GM23338 (cell line): Measurements from ENCODE around the gene UTS2R. TPM values are rescaled to one million over a fixed set of nuclear protein-coding genes. Genes with fewer than 3 reads are reported as not detected.

Source experiments
- ATAC-seq: fragments of 200-7000 bp; cut with Tn5 transposase; 3 replicates; pipeline ENCODE4 v1.9.1; 2020
- DNase-seq: peaks from one replicate; pipeline ENCODE4 v3.0.0-alpha.2; 2015; ENCODE audit warnings: low spot score
- H2AFZ ChIP-seq: fragments of 200-600 bp; sonication (generic); 2 replicates; pipeline ENCODE4 v1.8.0; 2016; ENCODE audit warnings: antibody characterized with exemption, mild to moderate bottlenecking, moderate library complexity
- H3F3A ChIP-seq: fragments of 200-600 bp; sonication (generic); replicated peaks from 2 replicates; pipeline ENCODE4 v1.8.0; 2017; ENCODE audit warnings: antibody characterized with exemption, mixed run types, low read depth
- H3K27ac ChIP-seq: fragments of 200-600 bp; sonication (generic); 2 replicates; pipeline ENCODE4 v1.6.1; 2016; ENCODE audit warnings: low read depth
- H3K27me3 ChIP-seq: fragments of 200-600 bp; sonication (generic); 2 replicates; pipeline ENCODE4 v1.8.0; 2016; ENCODE audit warnings: mild to moderate bottlenecking, mixed run types, moderate library complexity; ENCODE audit not compliant: insufficient read depth
- H3K36me3 ChIP-seq: fragments of 200-600 bp; sonication (generic); 2 replicates; pipeline ENCODE4 v1.8.0; 2016; ENCODE audit warnings: mild to moderate bottlenecking; ENCODE audit not compliant: insufficient read depth
- H3K4me1 ChIP-seq: fragments of 200-600 bp; sonication (generic); 2 replicates; pipeline ENCODE4 v1.8.0; 2016; ENCODE audit warnings: mild to moderate bottlenecking, moderate library complexity; ENCODE audit not compliant: insufficient read depth
- H3K4me2 ChIP-seq: fragments of 200-600 bp; sonication (generic); 2 replicates; pipeline ENCODE4 v1.7.1; 2017; ENCODE audit warnings: mixed run types
- H3K4me3 ChIP-seq: fragments of 200-600 bp; sonication (generic); 2 replicates; pipeline ENCODE4 v1.6.1; 2016; ENCODE audit warnings: mixed run types
- H3K79me2 ChIP-seq: fragments of 200-600 bp; sonication (generic); replicated peaks from 2 replicates; pipeline ENCODE4 v1.8.0; 2017; ENCODE audit warnings: mild to moderate bottlenecking; ENCODE audit not compliant: insufficient read depth
- H3K9me2 ChIP-seq: fragments of 200-600 bp; sonication (generic); 2 replicates; pipeline ENCODE4 v1.8.0; 2017; ENCODE audit not compliant: insufficient read depth
- H4K20me1 ChIP-seq: fragments of 200-600 bp; sonication (generic); replicated peaks from 2 replicates; pipeline ENCODE4 v1.8.0; 2017; ENCODE audit warnings: mild to moderate bottlenecking; ENCODE audit not compliant: insufficient read depth
- H3K27ac Mint-ChIP-seq: 2 replicates; pipeline ENCODE4 v1.8.0; 2020; ENCODE audit warnings: inconsistent platforms, mild to moderate bottlenecking, moderate library complexity, mixed read lengths
- H3K27me3 Mint-ChIP-seq: 3 replicates; pipeline ENCODE4 v1.8.0; 2022; ENCODE audit warnings: low read depth, mild to moderate bottlenecking, moderate library complexity, mixed read lengths, inconsistent platforms; ENCODE audit not compliant: insufficient read depth, poor library complexity
- H3K36me3 Mint-ChIP-seq: 3 replicates; pipeline ENCODE4 v1.8.0; 2021; ENCODE audit warnings: low read depth, mild to moderate bottlenecking, inconsistent platforms, moderate library complexity, mixed read lengths
- H3K4me1 Mint-ChIP-seq: 3 replicates; pipeline ENCODE4 v1.8.0; 2020; ENCODE audit warnings: mild to moderate bottlenecking, inconsistent platforms, mixed read lengths
- H3K4me3 Mint-ChIP-seq: 3 replicates; pipeline ENCODE4 v1.8.0; 2021; ENCODE audit warnings: moderate library complexity, mild to moderate bottlenecking, inconsistent platforms, mixed read lengths
- H3K9me3 Mint-ChIP-seq: 3 replicates; pipeline ENCODE4 v1.8.0; 2020; ENCODE audit warnings: moderate library complexity, mild to moderate bottlenecking, inconsistent platforms, mixed read lengths
- CREB1 ChIP-seq: fragments of 250-450 bp; sonication (Bioruptor Pico); IDR thresholded peaks from 2 replicates; pipeline ENCODE4 v1.5.0; 2020; ENCODE audit warnings: low read depth, mild to moderate bottlenecking, moderate library complexity
- ETS1 ChIP-seq: IDR thresholded peaks from 2 replicates; pipeline ENCODE4 v1.6.1; 2016; ENCODE audit warnings: antibody characterized with exemption
- EZH2 ChIP-seq: fragments of 200-600 bp; sonication (generic); IDR thresholded peaks from one replicate; pipeline ENCODE4 v1.8.0; 2017; ENCODE audit warnings: antibody characterized with exemption, mild to moderate bottlenecking, low read depth; ENCODE audit not compliant: unreplicated experiment
- EZH2phosphoT487 ChIP-seq: fragments of 200-600 bp; sonication (generic); IDR thresholded peaks from one replicate; pipeline ENCODE4 v1.8.1; 2018; ENCODE audit warnings: antibody characterized with exemption; ENCODE audit not compliant: unreplicated experiment
- JUNB ChIP-seq: IDR thresholded peaks from one replicate; pipeline ENCODE4 v1.6.1; 2016; ENCODE audit warnings: antibody characterized with exemption; ENCODE audit not compliant: unreplicated experiment
- NANOG ChIP-seq: IDR thresholded peaks from 2 replicates; pipeline ENCODE4 v1.6.1; 2016; ENCODE audit warnings: antibody characterized with exemption, borderline replicate concordance
- POLR2AphosphoS5 ChIP-seq: IDR thresholded peaks from 2 replicates; pipeline ENCODE4 v1.6.1; 2016; ENCODE audit warnings: antibody characterized with exemption, low read depth
- REST ChIP-seq: IDR thresholded peaks from one replicate; pipeline ENCODE4 v1.6.1; 2018; ENCODE audit warnings: antibody characterized with exemption; ENCODE audit not compliant: unreplicated experiment
- STAT1 ChIP-seq: IDR thresholded peaks from one replicate; pipeline ENCODE4 v1.6.1; 2016; ENCODE audit warnings: antibody characterized with exemption; ENCODE audit not compliant: unreplicated experiment
- ZNF114 ChIP-seq: fragments of 250-450 bp; sonication (Bioruptor Pico); IDR thresholded peaks from 2 replicates; pipeline ENCODE4 v1.5.0; 2020; ENCODE audit warnings: mild to moderate bottlenecking, moderate library complexity
- ZNF462 ChIP-seq: fragments of 250-450 bp; sonication (Bioruptor Pico); IDR thresholded peaks from 2 replicates; pipeline ENCODE4 v1.5.0; 2020; ENCODE audit warnings: mild to moderate bottlenecking, moderate library complexity
- polyA plus RNA-seq: library from polyadenylated mRNA; unstranded; fragments of >200 nt; fragmentation: Nextera tagmentation; extraction: Ambion mirVana; gene quantifications from 2 replicates; pipeline ENCODE4 v1.2.1, GENCODE V29; 2016
- total RNA-seq: library from RNA; depleted of rRNA; stranded (reverse); fragments of >200 nt; shearing (Covaris generic); gene quantifications from 2 replicates; pipeline ENCODE4 v1.2.3, GENCODE V29; 2014

The UTS2R gene
- total and polyA plus RNA-seq, 2 experiments from 2014 or later = 0.49 TPM; not detected in 1

GRCh38 chr17:82355770-82356427 lies 15.7 kb upstream of the UTS2R start:
- H3K4me3 Mint-ChIP-seq = no peak overlapping the region
- H3K27ac Mint-ChIP-seq = no peak overlapping the region
- peaks cover 17% of the 10 kb centered on the region for H3K27me3 Mint-ChIP-seq
- Histone ChIP-seq H3K79me2 (no peaks in the 10 kb centered on the region), H3K4me1 (no peaks in the 10 kb centered on the region), H3K9me2 (no peaks in the 10 kb centered on the region), H4K20me1 (no peaks in the 10 kb centered on the region), H3K4me3 (no peak overlapping the region), H2AFZ (no peak overlapping the region), H3K36me3 (no peaks in the 10 kb centered on the region), H3F3A (no peaks in the 10 kb centered on the region), H3K27ac (no peak overlapping the region), H3K27me3 (no peaks in the 10 kb centered on the region), H3K4me2 (no peak overlapping the region)
- DNase-seq (no peak), ATAC-seq (no peak)
- no peaks in the 10 kb centered on the region for H3K36me3 Mint-ChIP-seq
- H3K4me1 Mint-ChIP-seq = peaks cover 12% of the 10 kb centered on the region
- no peak for TF ChIP-seq EZH2
- no peak for TF ChIP-seq JUNB
- no peak for TF ChIP-seq CREB1 (CRISPR knock-in tag)
- TF ChIP-seq ETS1 = no peak
- TF ChIP-seq REST = no peak
- TF ChIP-seq STAT1 = no peak
- no peak for TF ChIP-seq ZNF114 (CRISPR knock-in tag)
- TF ChIP-seq ZNF462 (CRISPR knock-in tag) = no peak
- TF ChIP-seq POLR2AphosphoS5 = no peak
- TF ChIP-seq NANOG = no peak
- no peak for TF ChIP-seq EZH2phosphoT487
- H3K9me3 Mint-ChIP-seq = no peaks in the 10 kb centered on the region
